ENCODE data around the gene TMEM131L.
A peak's percentile ranks its signal among the peaks of the same experiment; 100 is the strongest.
"Not testable (repeated sequence)": the region's sequence is repeated elsewhere in the genome, so short reads cannot be mapped to it uniquely, and the experiment has no call there.

Gene TMEM131L

DNA sequence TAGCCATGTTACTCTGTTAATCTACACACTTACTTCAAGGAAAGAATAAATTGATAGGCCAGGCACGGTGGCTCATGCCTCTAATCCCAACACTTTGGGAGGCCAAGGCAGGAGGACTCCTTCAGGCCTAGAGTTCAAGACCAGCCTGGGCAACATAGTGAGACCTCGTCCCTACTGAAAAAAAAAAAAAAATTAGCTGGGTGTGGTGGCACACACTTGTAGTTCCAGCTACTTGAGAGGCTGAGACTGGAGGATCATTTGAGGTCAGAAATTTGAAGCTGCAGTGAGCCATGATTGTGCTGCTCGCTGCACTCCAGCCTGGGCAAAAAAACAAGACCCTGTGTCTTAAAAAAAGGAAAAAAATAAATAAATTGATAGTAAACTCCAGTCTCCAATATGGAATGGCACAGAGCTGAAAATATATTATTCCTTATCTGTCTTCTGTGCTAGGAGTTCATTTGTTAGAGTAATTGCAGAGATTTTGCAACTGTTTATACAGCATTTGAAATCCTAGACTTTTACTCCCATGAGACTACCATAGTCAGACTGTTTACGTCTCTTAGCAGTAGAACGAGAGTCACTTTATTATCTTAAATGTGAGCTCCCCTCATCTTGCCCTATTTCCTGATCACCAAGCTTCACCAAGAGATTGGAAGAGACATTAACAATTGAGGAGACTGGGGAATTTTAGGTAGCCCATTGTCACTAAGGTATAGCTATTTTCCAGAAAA, 18.8 kb upstream of the TMEM131L start:
- DNase-seq: no peak

DNA sequence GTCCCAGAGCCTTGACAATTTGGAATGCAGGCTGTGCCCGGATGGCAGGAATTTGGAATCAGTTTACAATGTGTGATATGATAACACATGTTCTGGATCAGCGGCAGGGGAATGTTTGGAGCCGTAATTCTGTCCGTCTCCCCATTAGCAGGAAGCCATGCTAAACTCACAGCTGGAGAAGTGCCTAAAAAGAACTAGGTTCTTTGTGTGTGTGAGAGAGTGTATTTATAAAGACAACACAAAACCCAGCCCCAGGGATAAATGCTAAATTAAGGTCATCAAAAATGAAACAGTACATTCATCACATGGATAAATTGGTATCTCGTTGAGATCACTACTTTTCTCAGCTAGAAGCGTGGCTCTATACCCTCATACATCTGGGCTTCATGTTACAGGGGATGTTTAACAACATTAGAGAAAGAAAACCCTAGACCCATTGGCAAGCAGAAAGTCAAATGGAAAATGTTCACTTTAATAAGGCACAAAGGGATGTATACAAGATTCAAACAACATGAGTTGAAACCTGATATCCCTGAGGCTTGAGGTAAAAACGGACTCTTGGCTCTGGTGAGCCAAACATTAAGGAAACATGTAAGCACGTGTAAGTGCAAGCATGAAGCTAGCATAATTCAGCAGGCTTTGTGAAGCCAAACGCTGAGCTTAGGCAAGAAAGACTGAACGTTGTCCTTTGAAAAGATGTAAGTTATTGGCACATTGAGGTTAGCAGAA, 18.0 kb upstream of the TMEM131L start:
- DNase-seq: peak; percentile 28

GRCh38 chr4:153449338-153449737, 16.8 kb upstream of the TMEM131L start:
- DNase-seq: no peak

DNA sequence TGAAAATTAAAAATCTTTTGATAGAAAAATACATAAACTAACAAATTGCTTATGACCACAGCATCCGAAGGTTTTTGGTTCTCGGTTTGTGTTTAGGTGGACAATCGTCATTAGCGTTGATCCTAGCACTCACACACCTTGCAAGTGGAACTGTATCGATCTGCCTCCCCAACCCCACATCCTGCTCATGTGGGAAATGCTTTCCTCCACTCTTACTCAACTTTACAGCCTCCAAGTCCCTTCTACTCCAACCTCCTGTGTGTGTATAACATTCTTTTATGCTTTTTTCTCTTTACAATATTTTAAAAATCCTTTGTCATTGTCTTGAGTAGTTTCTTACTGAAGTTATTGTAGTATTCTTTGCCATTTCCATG, 15.6 kb upstream of the TMEM131L start:
- DNase-seq: no peak

DNA sequence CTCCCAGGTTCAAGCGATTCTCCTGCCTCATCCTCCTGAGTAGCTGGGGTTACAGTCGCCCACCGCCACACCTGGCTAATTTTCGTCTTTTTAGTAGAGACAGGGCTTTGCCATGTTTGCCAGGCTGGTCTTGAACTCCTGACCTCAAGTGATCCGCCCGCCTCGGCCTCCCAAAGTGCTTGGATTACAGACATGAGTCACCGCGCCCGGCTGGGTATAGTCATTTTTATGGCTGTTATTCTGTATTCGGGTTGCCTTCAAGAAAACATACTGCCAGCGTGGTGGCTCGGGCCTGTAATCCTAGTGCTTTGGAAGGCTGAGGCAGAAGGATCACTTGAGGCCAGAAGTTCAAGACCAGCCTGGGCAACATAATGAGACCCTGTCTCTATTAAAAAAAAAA, 15.0 kb upstream of the TMEM131L start:
- not testable (repeated sequence) for DNase-seq

DNA sequence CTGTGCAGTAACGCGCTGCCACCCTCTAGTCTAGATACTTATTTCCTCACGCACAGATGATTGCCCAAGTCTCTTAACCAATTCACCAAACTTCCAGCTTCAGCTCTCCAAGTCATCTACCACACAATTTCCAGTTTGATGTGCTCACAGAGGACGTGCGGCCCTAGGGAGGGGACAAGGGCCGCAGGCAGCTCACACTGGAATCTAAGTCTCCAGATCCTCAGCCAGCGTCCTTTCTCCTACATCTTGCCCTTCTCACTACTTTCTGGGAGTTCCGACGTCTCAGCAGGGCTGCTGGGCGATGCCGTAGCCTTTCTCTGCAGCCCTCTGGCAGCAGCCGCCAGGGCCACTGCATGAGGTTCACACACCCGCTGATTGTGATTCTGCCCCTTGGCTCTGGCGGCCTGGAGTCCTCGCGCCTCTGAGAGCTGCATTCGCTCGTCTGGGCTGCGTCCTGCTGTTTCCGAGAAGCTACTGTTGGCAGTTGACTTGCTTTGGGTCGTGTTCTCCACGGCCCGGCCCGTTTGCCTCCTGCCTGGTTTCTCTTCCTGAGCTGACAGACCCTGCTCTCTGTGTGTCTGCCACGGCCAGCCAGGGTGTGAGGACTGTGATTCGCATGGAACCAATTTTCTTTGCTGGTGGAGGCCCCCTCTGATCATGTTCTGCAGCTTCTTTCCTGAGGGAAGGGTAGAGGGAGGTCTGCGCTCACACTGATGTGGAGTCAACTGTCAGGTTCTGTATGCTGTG, 14.1 kb upstream of the TMEM131L start:
- DNase-seq: no peak

DNA sequence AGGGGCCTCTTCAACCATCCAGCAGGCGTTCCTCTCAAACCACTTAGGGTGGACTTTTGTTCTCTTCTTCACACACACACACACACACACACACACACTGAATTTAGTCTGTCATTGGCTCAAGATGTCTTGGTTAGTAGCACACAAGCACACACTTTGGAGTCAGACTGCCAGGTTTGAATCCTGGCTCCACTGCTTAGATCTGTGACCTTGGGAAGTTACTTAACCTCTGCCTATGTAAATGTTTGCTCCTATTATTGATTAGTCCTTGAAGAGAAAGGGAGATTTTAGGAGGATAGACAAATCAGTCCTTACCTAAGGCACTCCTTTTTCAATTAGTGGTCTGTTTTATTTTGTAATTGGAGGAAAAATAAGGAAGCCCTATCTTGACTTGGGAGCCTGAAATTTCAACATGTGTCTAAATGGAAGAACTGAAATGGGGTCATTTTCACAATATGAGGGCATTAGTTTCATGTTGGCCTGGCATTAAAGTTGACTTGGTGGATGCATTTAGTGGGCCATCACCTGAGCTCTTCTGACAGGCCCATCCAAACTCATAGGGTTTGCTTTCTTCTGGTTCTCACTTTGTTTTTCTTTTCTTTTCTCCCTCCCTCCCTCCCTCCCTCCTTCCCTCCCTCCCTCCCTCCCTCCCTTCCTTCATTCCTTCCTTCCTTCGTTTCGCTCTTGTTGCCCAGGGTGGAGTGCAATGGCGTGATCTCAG, 13.3 kb upstream of the TMEM131L start:
- no peak for DNase-seq

DNA sequence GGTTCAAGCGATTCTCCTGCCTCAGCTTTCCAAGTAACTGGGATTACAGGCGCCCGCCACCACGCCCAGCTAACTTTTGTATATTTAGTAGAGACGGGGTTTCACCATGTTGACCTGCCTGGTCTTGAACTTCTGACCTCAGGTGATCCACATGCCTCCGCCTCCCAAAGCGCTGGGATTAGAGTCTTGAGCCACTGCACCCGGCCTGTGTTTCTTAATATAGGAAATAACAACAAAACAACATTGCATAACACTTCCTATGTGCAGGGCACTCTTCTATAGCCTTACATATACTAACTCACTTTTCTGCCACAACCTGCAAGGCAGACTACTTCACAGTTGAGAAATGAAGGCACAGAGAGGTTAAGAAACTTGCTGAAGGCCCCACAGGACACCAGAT, 12.8 kb upstream of the TMEM131L start:
- no peak for DNase-seq

- DNase-seq: no peak
Observed at GRCh38 chr4:153458969-153459368, 7.2 kb upstream of the TMEM131L start.

GRCh38 chr4:153461549-153461948, 4.6 kb upstream of the TMEM131L start:
- not testable (repeated sequence) for DNase-seq

DNA sequence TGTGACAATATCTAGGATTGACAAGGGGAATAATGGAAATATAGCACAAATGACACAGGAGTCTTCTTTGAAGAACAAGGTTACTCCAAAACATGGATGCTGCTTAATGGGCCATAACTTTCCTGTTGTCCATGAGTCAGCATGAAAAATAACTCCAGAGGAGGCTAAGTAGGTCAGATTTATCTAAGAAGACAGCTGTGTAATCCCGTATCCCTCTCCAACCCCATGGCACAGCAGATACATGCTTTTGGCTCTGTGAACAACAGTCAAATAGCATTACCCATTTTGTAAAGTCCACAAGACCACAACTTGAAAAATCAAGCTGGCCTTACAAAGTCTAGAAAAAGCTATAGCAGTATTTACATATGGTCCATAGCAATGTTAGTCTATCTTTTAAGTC, 2.1 kb upstream of the TMEM131L start:
- DNase-seq: no peak

GRCh38 chr4:153465140-153465539, 1.0 kb upstream of the TMEM131L start:
- no peak for DNase-seq

DNA sequence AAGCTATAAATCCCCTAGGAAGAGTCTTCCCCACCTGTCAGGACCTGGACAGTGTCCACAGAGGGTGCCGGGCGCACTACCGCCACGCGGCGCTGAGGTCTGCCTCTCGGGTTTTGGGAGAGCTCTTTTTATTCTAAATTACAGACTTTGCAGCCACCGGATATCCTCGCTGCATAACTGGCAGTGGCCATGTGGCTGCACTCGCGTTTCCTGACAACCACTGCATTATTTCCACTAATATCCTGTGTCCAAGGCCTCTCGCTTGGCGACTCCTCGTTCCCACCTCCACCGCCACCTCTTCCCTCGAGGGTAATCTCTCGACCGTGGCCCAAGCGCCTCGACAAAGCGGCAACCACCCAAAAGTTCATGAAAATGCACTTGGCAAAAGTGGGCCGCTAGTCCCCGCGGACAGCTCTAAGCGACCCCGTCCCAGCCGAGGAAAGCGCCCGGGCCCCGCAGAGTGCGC, 512 bp upstream of the TMEM131L start:
- DNase-seq: peak; percentile 74

GRCh38 chr4:153466949-153467896, 1.1 kb downstream of the TMEM131L start:
- peak; percentile 61 for DNase-seq

DNA sequence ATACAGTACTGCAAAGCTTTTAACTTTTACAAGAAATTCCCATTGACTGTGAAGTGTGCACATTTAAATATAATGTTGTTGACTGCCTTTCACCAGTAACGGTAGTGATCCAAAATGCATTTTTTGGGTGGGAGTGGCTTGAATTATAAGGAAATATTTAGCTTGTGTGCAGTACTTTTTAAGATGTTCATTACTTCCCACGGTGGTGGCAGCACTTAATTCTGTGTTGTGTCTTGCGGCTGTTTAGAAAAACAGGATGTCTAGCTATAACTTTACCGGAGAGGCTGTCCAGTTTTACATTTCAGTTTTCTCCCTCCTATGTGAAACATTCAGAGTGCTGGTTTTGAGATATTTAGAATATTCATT, 1.7 kb downstream of the TMEM131L start:
- DNase-seq: no peak

DNA sequence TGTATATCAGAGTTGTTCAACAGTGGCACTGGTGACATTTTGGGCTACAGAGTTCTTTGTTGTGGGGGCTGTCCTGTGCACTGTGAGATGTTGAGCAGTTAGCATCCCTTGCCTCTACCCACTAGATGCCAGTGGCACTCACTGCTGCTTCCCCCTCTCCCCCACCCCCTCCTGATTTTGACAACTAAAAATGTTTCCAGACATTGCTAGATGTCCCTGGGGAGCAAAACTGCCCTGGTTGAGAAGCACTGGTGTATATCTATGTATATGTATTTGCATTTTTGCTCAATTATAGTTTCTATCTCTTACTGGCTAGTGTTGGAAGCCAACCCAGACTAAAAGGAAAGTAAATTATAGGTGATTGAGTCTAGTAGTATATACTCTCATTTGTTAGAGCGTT, 2.4 kb downstream of the TMEM131L start:
- DNase-seq: no peak

DNA sequence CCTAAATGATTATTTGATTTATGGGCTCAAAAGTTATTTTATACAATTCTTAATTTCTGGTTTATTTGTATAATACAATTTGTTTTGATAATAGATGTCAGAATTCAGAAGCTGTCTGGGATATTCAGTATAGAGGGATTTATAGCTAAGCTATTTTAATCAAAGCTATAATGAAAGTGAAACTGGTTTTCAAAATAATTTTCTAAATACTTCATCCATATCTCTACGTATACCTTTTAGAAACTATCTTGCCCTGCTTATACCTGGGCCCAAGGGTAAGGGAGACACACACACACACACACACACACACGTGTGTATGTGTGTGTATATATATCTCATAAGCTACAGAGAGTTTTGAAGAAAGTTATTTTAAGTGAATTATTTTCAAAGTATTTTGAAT, 2.9 kb downstream of the TMEM131L start:
- DNase-seq: no peak

DNA sequence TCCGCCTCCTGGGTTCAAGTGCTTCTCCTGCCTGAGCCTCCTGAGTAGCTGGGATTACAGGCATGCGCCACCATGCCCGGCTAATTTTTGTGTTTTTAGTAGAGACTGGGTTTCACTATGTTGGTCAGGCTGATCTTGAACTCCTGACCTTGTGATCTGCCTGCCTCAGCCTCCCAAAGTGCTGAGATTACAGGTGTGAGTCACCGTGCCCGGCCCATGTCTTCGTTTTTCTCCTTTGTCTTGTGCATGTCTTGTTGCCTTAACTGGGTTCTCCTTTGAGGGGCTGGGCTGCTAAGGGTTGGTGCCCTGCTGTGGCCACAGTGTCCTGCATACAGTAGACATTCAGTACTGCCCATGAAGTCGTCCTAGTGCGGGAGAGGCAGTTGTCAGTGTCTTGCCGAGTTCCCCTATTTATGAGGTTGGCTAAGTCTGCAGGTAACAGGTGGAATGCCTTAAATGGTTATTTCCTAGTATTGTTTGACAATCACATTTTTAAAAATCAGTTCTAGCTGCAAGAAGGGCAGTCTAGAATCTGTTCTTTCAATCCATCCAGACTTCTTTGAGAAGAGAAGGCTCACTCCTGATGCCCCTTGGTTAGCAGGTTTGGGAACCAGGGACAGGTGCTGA, 5.0 kb downstream of the TMEM131L start:
- DNase-seq: not testable (repeated sequence)

GRCh38 chr4:153471698-153472093, 5.5 kb downstream of the TMEM131L start:
- DNase-seq: no peak

GRCh38 chr4:153472122-153473037, 6.2 kb downstream of the TMEM131L start:
- DNase-seq: no peak

All from COR-L47 (cell line).